Hepatocyte (in vitro differentiated cells): ENCODE data around the gene GMIP. TPM values are rescaled to one million over a fixed set of nuclear protein-coding genes. Genes with fewer than 3 reads are reported as not detected.

Experiments used
- DNase-seq: peaks from one replicate; pipeline ENCODE4 v3.0.0-alpha.2; 2016; ENCODE audit warnings: low spot score
- H2AFZ ChIP-seq: fragments of 200-600 bp; sonication (generic); 2 replicates; pipeline ENCODE4 v1.6.0; 2016; ENCODE audit warnings: antibody characterized with exemption, mild to moderate bottlenecking
- H3K27ac ChIP-seq: fragments of 200-600 bp; sonication (generic); 2 replicates; pipeline ENCODE4 v1.5.1; 2016; ENCODE audit warnings: mild to moderate bottlenecking
- H3K27me3 ChIP-seq: fragments of 200-600 bp; sonication (generic); 2 replicates; pipeline ENCODE4 v1.6.1; 2016
- H3K36me3 ChIP-seq: fragments of 200-600 bp; sonication (generic); replicated peaks from 2 replicates; pipeline ENCODE4 v1.5.1; 2016; ENCODE audit warnings: low read depth; ENCODE audit not compliant: insufficient read depth
- H3K4me1 ChIP-seq: fragments of 200-600 bp; sonication (generic); 2 replicates; pipeline ENCODE4 v1.5.1; 2016; ENCODE audit warnings: mild to moderate bottlenecking, moderate library complexity; ENCODE audit not compliant: insufficient read depth
- H3K4me2 ChIP-seq: fragments of 200-600 bp; sonication (generic); 2 replicates; pipeline ENCODE4 v1.6.0; 2016
- H3K4me3 ChIP-seq: fragments of 200-600 bp; sonication (generic); 2 replicates; pipeline ENCODE4 v1.5.1; 2016; ENCODE audit warnings: mild to moderate bottlenecking
- H3K79me2 ChIP-seq: fragments of 200-600 bp; sonication (generic); 2 replicates; pipeline ENCODE4 v1.6.0; 2017; ENCODE audit warnings: mild to moderate bottlenecking
- H3K9me2 ChIP-seq: fragments of 200-600 bp; sonication (generic); replicated peaks from 2 replicates; pipeline ENCODE4 v1.6.0; 2017; ENCODE audit warnings: mild to moderate bottlenecking; ENCODE audit not compliant: insufficient read depth
- H3K9me3 ChIP-seq: fragments of 200-600 bp; sonication (generic); 2 replicates; pipeline ENCODE4 v1.5.1; 2016; ENCODE audit warnings: low read depth, mild to moderate bottlenecking
- H4K20me1 ChIP-seq: fragments of 200-600 bp; sonication (generic); 2 replicates; pipeline ENCODE4 v1.6.0; 2016; ENCODE audit warnings: mild to moderate bottlenecking; ENCODE audit not compliant: insufficient read depth, poor library complexity, severe bottlenecking
- CTCF ChIP-seq: fragments of 200-600 bp; sonication (generic); IDR thresholded peaks from 2 replicates; pipeline ENCODE4 v1.5.1; 2016; ENCODE audit warnings: antibody characterized with exemption, mild to moderate bottlenecking; ENCODE audit not compliant: poor library complexity
- EZH2 ChIP-seq: fragments of 200-600 bp; sonication (generic); IDR thresholded peaks from 2 replicates; pipeline ENCODE4 v1.6.1; 2016; ENCODE audit warnings: antibody characterized with exemption, mild to moderate bottlenecking, borderline replicate concordance
- EZH2phosphoT487 ChIP-seq: fragments of 200-600 bp; sonication (generic); IDR thresholded peaks from one replicate; pipeline ENCODE4 v1.6.1; 2018; ENCODE audit warnings: antibody characterized with exemption, mild to moderate bottlenecking, low read depth, moderate library complexity; ENCODE audit not compliant: unreplicated experiment, severe bottlenecking
- WGBS: methylation state at CpG from one replicate; pipeline ENCODE4 v1.1.6; 2016; ENCODE audit warnings: low lambda C conversion rate; ENCODE audit errors: missing lambda C conversion rate; 5-methylcytosine and 5-hydroxymethylcytosine counted together
- polyA plus RNA-seq: library from polyadenylated mRNA; unstranded; fragments of >200 nt; fragmentation: Nextera tagmentation; extraction: Ambion mirVana; gene quantifications from 2 replicates; pipeline ENCODE4 v1.2.1, GENCODE V29; 2016
- total RNA-seq: library from RNA; depleted of rRNA; stranded (reverse); fragments of >200 nt; gene quantifications from 2 replicates; pipeline ENCODE4 v1.2.3, GENCODE V29; 2014

Gene GMIP
- total and polyA plus RNA-seq, 2 experiments from 2014 or later = 5.6 to 13.0 TPM

DNA sequence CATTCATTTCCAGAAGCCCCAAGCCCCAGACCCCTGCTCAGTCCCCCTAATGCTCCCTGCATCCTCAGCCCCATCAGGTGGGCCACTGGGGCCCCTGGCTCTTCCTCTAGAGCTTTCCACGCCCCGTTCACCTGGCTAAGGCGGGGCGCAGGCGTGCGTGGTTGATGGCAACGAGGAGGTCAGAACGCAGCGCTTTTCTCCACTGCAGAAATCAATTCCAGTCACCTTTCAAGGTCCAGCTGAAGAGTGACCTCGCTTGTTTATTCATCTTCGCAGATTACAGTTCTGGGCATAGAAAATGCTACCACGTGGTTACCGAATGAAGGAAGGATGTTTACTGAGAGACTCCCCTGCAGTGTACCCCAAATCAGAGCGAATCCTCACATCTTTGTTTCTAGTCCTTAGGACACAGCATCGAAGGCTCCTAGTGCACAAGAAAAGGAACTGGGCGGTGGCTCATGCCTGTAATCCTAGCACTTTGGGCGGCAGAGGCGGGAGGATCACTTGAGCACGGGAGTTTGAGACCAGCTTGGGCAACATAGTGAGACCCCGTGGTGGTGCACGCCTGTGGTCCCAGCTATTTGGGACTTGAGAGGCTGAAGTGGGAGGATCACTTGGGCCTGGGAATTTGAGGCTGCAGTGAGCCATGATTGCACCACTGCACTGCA, 24.1 kb downstream of the GMIP start:
- Histone ChIP-seq H3K9me3 (no peaks in the 10 kb centered on the region), H2AFZ (no peak overlapping the region), H3K4me2 (peak overlapping the region; percentile 71), H3K9me2 (no peaks in the 10 kb centered on the region), H3K4me3 (no peak overlapping the region), H3K4me1 (peaks cover 7% of the 10 kb centered on the region), H3K27me3 (no peaks in the 10 kb centered on the region), H3K36me3 (no peaks in the 10 kb centered on the region), H3K79me2 (no peaks in the 10 kb centered on the region), H3K27ac (peak overlapping the region; percentile 64), H4K20me1 (no peaks in the 10 kb centered on the region)
- no peak for DNase-seq
- TF ChIP-seq EZH2 (no peak), CTCF (no peak), EZH2phosphoT487 (no peak)
- WGBS = 80% methylated on average over 21 of the region's 21 CpGs

DNA sequence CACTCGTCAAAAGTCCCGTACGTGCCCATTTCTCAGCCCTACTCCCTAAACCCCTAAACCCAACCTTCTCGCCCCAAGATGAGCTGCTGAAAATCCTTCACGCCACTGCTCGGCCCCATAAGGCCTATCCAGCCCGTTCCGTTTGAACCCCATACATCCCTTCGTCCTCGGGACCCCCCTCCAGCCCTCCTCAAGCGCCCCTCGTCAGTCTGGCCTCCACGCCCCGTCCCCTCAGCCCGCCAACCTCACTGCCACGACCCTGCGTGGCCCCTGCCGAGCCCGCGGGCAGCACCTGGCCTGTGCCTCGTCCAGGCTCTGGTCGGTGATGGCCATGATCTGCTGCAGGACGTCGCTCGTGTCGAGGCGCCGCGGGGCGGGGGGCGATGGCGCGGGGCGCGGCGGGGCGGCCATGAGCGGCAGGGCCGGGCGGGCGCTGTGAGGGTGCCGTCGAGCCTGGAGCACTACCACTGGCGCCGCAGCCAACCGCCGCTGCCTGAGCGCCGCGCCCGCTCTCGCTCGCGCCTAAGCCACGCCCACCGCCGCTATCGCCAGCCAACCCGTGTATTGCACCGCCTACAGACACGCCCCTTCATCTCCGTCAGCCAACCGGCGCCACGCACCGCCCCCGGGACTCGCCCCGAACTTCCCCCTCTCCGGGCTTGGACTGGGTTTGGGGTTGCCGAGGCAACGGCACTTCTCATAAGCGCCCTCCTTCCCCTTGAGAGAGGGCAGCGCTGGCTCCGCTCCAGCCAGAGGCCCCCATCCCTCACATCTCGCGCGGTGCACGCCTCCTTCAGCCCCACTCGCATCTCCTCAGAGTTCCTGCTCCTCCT, 25.0 kb downstream of the GMIP start, which contains the start of gene PBX4:
Gene PBX4 (minus strand): TSS at position 469 of the 833 bp plus-strand sequence. CDS start 58 bp downstream, at position 411.
- Histone ChIP-seq H2AFZ (peak within 1 kb of the TSS; percentile 73), H3K4me1 (peaks cover 7% of the 10 kb centered on the region), H3K27me3 (no peaks in the 10 kb centered on the region), H3K9me2 (no peaks in the 10 kb centered on the region), H3K9me3 (no peaks in the 10 kb centered on the region), H3K79me2 (no peaks in the 10 kb centered on the region), H3K4me2 (peak within 1 kb of the TSS; percentile 82), H3K4me3 (peak within 1 kb of the TSS; percentile 27), H4K20me1 (no peaks in the 10 kb centered on the region), H3K36me3 (no peaks in the 10 kb centered on the region), H3K27ac (peak within 1 kb of the TSS; percentile 64)
- WGBS = 16% methylated on average over 52 of the region's 80 CpGs
- DNase-seq = peak; percentile 96
- TF ChIP-seq EZH2phosphoT487 = no peak
- no peak for TF ChIP-seq CTCF
- TF ChIP-seq EZH2 = no peak

DNA sequence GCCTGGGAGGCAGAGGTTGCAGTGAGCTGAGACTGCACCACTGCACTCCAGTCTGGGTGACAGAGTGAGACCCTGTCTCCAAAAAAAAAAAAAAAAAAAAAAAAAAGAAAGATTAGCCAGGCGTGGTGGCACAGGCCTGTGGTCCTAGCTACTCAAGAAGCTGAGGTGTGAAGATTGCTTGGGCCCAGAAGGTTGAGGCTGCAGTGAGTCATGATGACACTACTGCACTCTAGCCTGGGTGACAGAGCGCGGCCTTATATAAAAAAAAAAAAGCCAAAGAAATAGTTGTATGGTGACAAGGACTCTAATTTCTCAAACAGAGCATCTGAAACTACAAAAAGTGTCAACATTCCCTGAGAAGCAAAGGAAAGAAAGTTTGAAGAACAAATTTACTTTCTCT, 28.4 kb downstream of the GMIP start:
- no peak overlapping the region for H3K27ac ChIP-seq
- no peaks in the 10 kb centered on the region for H3K79me2 ChIP-seq
- H3K4me1 ChIP-seq = peaks cover 7% of the 10 kb centered on the region
- no peak overlapping the region for H2AFZ ChIP-seq
- H3K27me3 ChIP-seq = no peaks in the 10 kb centered on the region
- H3K9me2 ChIP-seq = no peaks in the 10 kb centered on the region
- WGBS = 92% methylated on average over 3 of the region's 3 CpGs
- no peaks in the 10 kb centered on the region for H3K9me3 ChIP-seq
- no peaks in the 10 kb centered on the region for H3K36me3 ChIP-seq
- no peaks in the 10 kb centered on the region for H4K20me1 ChIP-seq
- TF ChIP-seq CTCF (no peak), EZH2phosphoT487 (no peak), EZH2 (no peak)
- no peak overlapping the region for H3K4me2 ChIP-seq
- no peak for DNase-seq
- no peak overlapping the region for H3K4me3 ChIP-seq
